GM21360 (cell line): Measurements from ENCODE around the gene EIF1AD.

Experiments used
- ATAC-seq: cut with Tn5 transposase; IDR thresholded peaks from one replicate; pipeline ENCODE4 v1.9.1; 2021; ENCODE audit warnings: mild to moderate bottlenecking, moderate library complexity; ENCODE audit not compliant: unreplicated experiment

EIF1AD gene

DNA sequence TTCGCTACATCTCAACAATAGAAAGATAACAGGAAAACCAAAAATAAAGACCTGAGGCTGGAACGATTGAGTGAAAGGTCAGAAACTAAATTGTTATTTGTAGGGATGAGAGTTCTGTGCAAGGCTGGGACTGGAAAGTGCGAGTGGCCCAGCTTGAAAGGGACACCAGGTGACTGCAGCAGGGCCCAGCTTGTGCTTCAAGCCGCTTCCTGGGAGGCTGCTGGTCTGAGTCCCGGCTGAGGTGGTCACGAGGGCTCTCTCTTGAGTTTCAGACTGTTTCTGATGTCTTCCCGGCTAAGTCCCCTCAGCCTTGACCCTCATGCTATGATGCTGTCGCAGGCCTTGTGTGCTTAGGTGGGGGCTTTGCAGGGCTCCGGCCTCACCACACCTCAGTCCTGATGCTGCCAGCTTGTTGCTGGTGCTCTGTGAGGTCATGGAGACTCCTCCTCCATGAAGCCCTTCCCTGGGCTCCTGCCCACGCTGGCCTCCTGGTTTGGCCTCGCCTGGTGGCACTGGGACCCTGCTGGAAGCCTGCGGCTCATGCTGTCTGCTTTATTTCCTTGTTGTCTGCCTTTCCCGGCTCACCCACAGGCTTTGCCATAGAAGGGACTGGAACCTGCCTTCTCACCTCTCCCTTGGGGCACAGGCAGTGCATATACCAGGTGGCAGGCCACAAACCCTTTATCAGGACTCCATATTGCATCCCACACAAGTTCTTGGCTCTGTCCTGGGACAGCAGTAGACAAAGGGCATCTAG lies 4.4 kb upstream of the EIF1AD start:
- no peak for ATAC-seq

DNA sequence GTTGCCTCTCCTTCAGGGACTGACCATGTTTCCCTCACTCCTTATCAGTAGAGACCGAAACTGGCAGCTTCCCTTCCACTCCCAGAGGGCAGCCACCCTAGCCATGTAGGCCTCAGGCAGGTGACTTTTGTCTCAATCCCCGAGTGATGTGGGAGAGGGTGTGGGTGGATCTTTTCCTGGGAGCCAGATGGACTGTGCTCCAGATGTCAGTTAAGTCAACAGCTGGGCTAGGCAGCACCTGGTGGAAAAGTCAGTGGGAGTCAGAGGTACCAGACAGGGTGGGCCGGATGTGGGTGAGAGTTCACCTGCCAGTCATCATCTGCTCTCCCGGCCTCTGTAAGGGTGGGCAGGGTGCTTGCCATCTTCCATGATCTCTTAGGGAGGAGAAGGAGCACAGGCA lies 2.2 kb upstream of the EIF1AD start:
- ATAC-seq = no peak

DNA sequence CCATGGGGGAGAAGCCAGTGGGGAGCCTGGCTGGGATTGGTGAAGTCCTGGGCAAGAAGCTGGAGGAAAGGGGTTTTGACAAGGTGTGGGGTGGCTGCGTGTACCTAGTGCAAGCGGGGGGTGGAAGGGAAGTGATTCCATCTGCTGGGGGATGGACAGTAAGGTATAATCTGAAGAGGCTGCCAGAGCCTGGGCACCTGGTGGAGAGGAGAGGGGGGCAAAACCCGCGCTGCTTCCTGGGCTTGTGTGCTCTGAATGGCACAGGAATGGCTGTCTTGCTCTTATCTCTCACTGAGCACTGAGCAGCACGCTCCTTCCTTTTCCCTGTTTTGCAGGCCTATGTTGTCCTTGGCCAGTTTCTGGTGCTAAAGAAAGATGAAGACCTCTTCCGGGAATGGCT lies 1.3 kb upstream of the EIF1AD start:
- no peak for ATAC-seq

DNA sequence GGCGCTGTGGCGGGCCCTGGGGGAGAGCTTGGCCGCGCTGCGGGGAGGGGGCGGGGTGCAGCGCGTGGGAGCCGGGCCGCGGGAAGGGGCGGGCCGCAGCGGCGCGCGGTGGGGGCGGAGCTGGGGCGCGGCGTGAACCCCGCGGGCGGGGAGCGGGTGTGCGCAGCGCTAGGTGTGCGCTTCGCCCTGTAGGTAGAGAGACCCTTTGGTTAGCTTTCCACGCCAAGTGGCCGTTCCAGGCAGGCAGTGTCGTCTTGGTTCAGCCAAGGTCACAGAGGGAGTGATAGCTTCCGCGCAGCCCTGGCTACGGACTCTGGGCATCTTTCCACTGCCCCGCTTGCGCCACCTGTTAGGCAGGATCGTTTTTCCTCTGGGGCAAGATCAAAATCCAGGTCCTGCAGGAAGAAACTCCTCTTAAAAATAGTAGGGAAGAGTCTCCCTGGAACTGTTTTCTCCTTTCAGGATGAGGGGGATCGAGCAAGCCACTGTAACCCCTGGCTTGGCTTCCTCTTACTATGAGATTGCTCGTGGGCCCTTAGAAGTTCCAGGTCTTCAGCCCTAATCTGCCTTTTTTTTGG lies 780 bp upstream of the EIF1AD start:
- ATAC-seq = no peak

DNA sequence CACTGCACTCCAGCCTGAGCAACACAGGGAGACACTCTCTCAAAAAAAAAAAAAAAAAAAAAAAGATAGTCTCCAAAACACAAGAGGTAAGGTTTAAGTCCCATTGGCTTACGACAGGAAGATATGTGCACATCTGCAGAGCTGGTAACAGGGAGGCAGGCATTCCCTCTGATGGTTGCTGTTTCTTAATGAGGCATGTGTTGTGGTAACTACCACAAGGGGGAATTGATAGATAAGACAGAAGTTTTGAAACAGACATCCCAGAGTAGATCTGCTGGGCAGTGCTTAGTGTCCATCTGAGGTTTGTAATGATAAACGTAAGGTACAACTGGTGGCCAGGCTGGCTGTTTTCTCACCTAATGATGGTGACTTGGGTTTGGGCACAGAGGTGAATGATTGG lies 4.7 kb downstream of the EIF1AD start:
- no peak for ATAC-seq

DNA sequence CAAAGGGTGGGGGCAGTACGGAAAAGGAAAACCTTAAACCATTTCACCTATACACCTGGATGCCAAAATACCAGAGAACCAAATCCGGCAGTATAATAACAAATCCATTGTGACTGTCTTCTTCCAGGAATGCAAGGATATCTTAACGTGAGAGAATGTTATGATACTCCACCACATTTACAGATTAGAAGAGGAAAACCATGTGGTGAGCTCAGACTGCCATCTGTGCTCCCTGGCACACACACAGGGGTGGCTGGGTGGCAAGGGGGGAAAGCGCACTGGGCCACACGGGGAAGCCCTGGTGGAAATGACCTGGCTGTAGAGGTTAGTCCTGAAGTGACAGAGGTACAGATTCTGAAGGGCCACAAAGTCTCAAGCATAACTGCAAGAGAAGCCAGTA lies 9.9 kb downstream of the EIF1AD start:
- ATAC-seq = no peak

DNA sequence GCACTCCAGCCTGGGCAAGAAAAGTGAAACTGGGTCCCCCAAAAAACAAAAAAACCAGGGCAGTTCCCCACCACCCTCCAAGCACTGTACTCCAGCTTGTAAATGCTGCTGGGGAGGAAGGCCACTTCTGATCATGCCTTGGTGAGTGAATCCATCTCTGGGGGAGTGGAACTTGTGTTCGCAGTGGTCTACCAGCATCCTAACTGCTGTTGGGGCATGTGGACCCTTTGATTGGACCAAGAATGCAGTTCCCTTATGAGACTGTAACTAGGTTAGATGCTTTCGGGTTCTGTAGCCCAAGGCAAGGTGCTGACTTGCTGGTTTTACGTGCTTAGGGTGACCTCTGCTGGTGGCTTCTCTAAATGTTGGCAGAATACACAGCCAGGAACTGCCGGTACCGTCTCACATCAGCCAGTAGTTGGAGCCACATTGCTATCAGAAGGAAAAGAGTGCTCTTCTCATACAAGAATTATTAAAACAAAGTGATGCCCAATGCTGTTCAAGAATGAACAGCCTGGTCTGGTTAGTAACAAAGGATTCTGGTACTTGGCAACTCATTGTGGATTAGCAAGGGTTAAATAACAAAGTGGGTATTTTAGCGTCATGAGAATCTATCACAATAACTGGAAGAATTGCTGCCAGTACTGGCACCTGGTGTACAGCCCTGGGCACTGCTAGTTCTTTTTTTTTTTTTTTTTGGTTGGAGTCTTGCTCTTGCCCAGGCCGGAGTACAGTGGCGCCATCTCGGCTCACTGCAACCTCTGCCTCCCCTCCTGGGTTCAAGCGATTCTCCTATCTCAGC lies 13.0 kb downstream of the EIF1AD start:
- peak; percentile 82 for ATAC-seq

DNA sequence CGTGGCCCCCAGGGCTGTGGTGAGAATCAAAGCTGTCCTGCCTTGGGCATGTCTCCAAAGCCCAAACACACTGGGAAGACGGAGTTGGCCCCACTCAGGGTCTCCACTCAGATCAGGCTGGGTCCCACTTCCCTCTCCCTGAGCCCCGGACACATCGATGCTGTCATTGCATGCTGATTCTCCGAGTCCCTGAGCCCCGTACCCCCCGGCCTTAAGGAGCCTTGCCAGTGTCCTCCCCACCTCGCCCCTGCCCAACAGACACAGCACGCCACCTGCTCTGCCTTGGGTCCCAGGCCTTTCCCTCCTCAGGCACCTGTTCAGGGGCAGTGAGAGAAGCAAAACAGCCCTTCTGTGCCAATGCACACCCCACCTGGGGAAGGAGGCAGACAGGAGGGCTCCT lies 14.6 kb downstream of the EIF1AD start:
- no peak for ATAC-seq

DNA sequence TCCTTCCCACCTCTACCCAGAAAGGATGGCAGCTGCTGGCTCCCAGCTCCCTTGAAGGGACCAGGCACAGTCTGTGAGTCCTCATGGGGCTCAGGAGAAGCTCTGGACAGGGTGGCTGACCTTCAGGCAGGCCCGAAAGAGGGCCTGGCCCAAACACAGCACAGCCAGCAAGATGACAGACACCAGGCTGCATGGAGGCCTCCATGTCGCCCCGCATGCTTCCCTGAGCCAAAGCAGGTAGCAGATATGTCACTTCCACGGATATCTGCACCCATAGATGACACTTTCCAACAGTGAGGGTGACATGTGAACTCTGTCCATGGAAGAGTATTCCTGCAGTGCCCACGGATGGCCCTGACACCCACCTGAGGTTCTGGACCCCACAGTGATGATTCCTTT lies 18.4 kb downstream of the EIF1AD start:
- ATAC-seq = no peak

DNA sequence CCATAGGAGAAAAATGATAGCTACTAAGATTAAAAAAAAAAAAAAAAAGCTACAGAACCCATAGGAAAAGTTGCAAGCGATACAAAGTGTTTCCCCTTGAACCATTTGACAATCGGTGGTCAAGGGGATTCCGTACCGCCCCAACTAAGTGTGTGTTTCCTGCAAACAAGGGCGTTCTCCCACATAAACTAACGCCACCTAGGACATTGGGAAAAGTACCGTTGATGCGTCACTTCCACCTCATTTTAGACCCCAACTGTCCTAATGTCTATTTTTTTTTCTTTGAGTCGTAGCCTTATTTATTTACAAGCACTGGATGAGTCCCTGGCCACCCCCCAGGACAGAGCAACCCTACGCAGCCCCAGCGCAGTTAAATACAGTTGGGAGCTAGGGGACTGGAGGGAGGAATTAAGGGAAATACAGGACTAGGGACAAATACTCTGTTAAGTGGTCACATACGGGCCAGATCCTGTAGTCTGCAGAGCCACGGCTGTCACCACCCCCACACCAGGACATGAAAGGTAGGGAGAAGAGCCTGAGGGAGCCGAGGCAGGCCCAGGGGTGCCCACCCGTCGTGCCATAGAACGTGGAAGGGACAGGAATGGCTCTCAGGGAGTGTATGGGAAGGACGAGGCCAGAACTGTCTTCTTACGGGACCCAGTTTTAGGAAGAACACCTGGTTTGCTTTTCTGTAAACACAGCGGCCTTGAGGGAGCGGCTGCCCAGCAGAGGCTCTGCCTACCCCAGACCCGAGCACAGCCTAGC lies 19.0 kb downstream of the EIF1AD start:
- no peak for ATAC-seq

DNA sequence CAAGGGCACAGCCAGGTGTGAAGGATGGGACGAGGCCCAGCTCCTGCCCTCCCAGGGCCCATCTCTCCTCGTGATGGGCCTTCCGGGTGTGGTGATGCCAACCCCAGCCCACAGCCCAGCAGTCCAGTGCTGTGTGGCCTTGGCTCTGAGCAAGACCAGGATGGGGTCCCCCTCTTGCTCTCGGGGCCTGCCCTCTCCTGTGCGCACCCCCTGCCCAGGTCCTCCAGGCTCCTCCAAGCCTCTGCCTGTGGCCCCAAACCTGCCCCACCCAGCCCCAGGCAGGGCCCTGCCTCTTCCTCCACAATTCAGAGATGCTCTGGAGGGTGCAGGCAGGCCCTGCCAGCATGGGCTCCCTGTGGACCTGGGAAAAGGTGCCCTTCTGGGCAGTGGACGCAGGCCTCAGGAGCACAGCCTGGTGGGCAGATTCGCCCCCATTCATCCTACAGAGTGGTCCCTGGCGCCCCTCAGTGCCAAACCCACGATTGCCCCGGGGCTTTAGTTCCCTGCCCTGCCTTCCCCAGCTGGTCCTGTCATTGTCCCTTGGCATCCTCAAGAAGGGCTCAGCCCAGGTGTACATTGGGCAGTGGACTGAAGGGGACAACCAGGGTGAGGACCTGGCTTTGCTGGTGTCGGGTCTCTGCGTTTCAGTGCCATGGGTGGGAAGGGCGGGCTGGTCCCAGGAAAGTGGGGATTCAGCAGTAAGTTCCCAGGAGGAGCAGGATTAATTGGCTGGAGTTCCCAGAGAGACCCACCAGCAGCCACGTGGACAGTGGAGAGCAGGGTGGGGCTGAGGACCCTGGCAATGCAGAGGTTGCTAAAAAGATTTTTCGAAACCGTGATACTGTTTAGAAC lies 19.8 kb downstream of the EIF1AD start:
- no peak for ATAC-seq

DNA sequence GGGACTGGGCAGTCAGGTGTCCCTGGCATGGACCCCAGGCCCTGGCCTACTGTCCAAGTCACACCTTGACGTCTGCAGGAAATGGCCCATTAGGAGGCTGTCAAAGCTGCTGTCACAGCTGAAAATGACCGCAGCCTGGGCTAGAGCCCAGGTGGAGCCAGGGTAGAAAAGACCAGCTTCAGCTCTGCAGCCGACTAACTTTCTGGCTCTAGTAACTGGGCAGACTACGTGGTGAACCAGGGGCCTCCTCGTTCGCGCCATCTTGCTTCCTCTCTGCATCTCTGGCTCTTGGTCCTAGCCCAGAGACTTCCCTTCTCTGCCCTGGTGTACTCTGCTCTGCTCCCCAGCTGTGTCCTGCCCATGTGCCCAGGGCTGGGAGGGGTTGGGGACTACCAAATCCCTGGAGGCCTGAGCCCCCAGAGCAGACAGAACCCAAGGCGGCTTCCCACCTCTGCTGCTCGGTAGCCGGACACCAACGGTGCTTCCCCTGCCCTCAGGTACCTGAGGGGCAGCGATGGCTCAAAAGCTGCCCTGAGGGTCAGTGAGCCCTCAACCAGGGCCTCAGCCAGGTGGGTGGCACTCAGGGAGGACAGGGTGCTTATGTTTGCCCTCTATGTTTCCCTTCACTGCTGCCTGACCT lies 20.7 kb downstream of the EIF1AD start:
- no peak for ATAC-seq

DNA sequence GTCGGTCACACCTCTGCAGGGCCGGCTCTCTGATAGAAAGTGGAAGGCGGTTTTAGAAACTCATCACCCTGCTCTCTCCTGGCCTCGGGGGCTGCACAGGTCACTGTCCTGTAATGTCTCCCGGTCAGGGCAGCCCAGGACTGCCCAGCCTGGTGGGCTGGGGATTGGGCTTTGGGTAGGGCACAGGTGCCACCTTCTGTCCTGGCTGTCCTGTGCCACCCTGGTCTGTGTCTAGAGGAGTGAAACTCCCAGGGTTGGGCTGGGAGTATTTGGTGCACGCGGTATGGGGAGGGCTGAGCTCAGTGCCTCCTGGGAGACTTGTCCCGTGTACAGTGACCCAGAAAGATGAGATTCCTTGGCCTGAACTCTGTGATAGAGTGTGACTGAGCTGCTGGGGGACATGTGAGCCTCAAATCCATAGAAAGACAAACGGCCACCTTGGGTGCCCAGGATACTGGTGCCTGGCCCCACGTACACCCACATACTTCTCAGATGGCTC lies 22.6 kb downstream of the EIF1AD start:
- no peak for ATAC-seq

DNA sequence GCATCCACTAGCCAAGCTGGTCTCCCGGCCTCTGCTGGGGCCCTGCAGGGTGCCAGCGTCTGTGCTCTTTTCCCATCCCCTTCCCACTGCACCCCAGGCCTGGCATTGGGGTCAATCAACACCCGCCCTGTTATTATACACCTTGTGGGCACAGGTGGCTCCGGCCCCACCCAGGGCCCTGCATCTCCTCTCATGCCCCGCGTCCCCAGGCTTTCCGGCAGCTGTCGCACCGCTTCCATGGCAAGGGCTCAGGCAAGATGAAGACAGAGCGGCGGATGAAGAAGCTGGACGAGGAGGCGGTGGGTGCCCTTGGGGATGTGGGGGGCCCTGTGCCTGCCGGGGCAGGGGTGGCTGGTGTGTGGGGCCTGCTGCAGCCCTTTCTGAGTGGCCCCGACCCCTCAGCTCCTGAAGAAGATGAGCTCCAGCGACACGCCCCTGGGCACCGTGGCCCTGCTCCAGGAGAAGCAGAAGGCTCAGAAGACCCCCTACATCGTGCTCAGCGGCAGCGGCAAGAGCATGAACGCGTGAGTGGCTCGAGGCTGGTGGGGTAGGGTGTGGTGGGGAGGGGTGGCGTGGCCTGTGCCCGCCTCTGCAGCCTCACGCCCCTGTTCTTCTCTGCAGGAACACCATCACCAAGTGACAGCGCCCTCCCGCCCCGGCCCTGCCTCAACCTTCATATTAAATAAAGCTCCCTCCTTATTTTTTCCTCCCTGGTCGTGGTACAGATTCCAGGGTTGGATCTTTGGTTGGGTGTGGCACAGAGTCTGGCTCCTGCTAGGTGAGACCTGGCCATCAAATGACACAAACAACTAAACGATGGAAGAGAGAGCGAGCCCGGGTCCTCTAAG lies 23.3 kb downstream of the EIF1AD start:
- no peak for ATAC-seq

DNA sequence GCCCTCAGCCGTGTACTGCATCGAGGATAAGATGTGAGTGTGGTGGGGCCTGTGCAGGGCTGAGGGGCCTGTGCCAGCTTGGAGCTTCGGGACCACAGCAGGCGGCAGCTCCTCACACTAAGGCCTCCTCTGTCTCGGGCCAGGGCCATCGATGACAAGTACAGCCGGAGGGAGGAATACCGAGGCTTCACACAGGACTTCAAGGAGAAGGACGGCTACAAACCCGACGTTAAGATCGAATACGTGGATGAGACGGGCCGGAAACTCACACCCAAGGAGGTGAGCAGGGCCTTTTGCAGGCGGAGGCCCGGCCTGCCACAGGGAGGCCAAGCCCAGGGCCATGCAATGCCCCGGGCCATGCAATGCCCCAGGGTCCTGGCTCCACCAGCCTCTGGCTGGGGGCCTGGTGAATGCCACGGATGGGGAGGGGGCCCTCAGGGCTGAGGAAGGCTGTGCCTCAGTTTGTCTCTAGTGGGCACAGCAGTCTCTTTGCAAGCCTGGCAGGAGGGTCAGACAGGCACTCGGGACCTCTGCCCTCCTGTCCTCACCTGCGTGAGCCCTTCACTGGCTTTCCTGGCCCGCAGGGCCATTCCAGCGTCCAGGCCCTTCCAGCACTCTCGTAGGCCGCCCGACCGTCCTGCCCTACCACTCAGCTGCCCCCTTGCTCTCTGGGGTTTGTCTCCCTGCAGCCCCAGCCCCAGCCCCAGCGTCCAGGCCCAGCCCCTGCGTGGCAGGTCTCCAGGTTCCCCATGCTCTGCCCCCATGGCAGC lies 24.2 kb downstream of the EIF1AD start:
- no peak for ATAC-seq

DNA sequence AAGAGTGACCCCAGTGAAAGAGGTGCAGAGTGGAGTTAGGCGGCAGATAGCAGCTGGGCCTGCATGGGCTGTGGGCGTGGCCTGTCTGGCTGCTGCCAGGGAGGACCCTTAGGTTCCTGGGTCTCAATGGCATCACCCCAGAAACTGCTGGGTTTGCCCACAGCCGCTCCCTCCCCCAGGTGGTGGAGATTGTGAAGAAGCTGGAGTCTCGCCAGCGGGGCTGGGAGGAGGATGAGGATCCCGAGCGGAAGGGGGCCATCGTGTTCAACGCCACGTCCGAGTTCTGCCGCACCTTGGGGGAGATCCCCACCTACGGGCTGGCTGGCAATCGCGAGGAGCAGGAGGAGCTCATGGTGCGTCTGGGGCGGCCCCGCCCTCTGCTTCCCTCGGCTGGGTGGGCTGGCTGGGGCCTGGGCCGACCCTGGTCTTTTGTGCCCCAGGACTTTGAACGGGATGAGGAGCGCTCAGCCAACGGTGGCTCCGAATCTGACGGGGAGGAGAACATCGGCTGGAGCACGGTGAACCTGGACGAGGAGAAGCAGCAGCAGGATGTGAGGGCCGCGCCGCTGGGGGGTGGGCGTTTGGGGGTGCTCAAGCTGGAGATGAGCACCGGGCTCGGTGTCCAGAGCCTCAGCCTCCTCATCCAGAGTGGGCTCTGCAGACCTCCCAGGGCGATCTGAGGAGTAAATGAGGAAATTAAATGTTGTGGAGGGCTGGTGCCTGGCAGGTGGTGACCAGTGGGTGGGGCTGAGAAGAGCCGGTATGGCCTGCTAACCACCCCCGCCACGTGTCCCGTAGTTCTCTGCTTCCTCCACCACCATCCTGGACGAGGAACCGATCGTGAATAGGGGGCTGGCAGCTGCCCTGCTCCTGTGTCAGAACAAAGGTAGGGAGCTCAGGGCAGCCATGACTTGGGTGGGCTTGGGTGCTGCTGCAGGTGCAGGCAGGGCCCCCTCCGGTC lies 25.5 kb downstream of the EIF1AD start:
- ATAC-seq = no peak

DNA sequence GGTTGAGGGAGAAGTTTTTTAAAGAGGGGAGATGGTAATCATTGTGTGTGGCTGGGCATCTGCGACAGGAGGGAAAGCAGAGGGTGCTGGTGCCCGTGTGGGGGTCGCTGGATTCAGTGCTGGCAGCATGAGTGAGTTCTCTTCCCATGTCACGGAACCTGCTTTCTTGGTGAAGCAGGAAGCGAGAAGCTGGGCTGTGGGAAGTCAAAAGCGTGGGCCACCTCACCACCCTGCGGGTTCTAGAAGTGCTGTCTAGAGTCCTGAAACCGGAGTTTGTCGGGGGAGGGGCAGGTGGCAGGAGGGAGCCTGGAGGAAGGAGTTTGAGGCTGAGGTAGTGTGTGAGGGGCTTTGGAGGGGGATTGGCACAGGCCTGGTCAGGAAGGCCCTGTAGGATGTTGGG lies 26.2 kb downstream of the EIF1AD start:
- no peak for ATAC-seq
